Neural progenitor cell (in vitro differentiated cells): ENCODE results near the gene GLS.

ENCODE experiments used
- EZH2 ChIP-seq: fragments of 200-600 bp; sonication (generic); IDR thresholded peaks from 2 replicates; pipeline ENCODE4 v1.6.1; 2017; ENCODE audit warnings: antibody characterized with exemption, mild to moderate bottlenecking, moderate library complexity
- EZH2phosphoT487 ChIP-seq: fragments of 200-600 bp; sonication (generic); IDR thresholded peaks from 2 replicates; pipeline ENCODE4 v1.6.1; 2017; ENCODE audit warnings: antibody characterized with exemption
- TF ChIP-seq, protein P1 (sequence below): fragments of 200-600 bp; sonication (generic); IDR thresholded peaks from 2 replicates; pipeline ENCODE4 v1.5.1; 2017; ENCODE audit warnings: antibody characterized with exemption, mild to moderate bottlenecking

DNA sequence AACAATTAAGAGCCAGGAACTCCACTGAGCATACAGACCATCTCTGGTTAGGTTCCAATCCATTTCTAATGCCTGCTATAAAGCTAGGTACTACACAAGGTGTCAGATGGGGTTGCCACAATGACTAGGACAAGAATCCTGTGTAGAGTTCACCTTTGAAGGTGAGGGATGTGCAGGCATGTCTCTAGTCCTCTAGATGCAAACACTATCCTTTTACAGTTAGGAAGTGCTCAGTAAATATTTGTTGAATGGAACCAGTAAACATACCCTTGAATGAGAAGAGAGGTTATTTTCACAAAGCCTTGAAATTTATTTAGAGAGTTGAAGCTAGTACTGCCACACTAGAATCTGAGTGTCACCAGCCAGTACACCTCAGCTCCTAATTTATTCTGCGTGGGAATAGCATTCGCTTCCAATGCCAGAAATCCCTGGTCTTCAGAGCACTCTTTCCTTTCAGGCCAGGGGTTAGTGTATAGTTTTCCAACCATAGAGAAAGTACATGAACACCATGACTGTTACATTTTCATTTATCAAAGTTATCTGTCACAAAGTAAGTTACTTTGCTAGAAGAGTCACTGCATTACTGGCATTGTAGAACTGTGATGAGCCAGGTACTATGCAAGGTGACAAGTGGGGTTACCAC is 85.1 kb downstream of the GLS start:
- TF ChIP-seq EZH2: no peak
- TF ChIP-seq, protein P1, sequence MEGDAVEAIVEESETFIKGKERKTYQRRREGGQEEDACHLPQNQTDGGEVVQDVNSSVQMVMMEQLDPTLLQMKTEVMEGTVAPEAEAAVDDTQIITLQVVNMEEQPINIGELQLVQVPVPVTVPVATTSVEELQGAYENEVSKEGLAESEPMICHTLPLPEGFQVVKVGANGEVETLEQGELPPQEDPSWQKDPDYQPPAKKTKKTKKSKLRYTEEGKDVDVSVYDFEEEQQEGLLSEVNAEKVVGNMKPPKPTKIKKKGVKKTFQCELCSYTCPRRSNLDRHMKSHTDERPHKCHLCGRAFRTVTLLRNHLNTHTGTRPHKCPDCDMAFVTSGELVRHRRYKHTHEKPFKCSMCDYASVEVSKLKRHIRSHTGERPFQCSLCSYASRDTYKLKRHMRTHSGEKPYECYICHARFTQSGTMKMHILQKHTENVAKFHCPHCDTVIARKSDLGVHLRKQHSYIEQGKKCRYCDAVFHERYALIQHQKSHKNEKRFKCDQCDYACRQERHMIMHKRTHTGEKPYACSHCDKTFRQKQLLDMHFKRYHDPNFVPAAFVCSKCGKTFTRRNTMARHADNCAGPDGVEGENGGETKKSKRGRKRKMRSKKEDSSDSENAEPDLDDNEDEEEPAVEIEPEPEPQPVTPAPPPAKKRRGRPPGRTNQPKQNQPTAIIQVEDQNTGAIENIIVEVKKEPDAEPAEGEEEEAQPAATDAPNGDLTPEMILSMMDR: no peak
- no peak for TF ChIP-seq EZH2phosphoT487
